Tibial nerve (tissue), 4 donors: ENCODE measurements around the gene SRGAP3. TPM values are rescaled to one million over a fixed set of nuclear protein-coding genes. Genes with fewer than 3 reads are reported as not detected.

Experiments used
- DNase-seq, 2 donors: peaks; one replicate each; pipeline ENCODE4 v3.0.0-alpha.2; 2019; ENCODE audit warnings: low spot score in 2 of 2
- H3K27ac ChIP-seq, 4 donors: fragments of 200-600 bp; sonication (generic) in 3 of 4; one replicate each; pipeline ENCODE4 v1.5.1; 2017 to 2019; ENCODE audit warnings: mild to moderate bottlenecking in 1 of 4
- H3K27me3 ChIP-seq, 2 donors: fragments of 200-600 bp; sonication (generic) in 1 of 2; one replicate each; pipeline versions ENCODE4 v1.5.1 to v1.6.0; 2017 to 2019
- H3K36me3 ChIP-seq, 3 donors: fragments of 200-600 bp; sonication (generic); one replicate each; pipeline ENCODE4 v1.5.1; 2018 to 2019
- H3K4me1 ChIP-seq, 4 donors: fragments of 200-600 bp; sonication (generic) in 3 of 4; one replicate each; pipeline ENCODE4 v1.5.1; 2017 to 2019
- H3K4me3 ChIP-seq, 4 donors: fragments of 200-600 bp; sonication (generic) in 3 of 4; one replicate each; pipeline ENCODE4 v1.5.1; 2017 to 2019; ENCODE audit warnings: mild to moderate bottlenecking in 1 of 4, moderate library complexity in 1 of 4
- H3K9me3 ChIP-seq, 4 donors: fragments of 200-600 bp; sonication (generic) in 3 of 4; one replicate each; pipeline ENCODE4 v1.5.1; 2017 to 2019
- CTCF ChIP-seq, 5 experiments: fragments of 200-600 bp in 3 of 5; fragments of 450-650 bp in 2 of 5; sonication (generic) in 3 of 5; IDR thresholded peaks; one replicate each; pipeline ENCODE4 v1.5.1; 2016 to 2019; ENCODE audit warnings: antibody characterized with exemption in 5 of 5, mild to moderate bottlenecking in 3 of 5, moderate library complexity in 2 of 5
- EP300 ChIP-seq, 2 donors: sonication (generic); formaldehyde crosslinking; IDR thresholded peaks; one replicate each; pipeline ENCODE4 v1.6.1; 2017; ENCODE audit warnings: antibody characterized with exemption in 2 of 2, mild to moderate bottlenecking in 1 of 2
- POLR2A ChIP-seq, 2 donors: fragments of 450-650 bp; IDR thresholded peaks; one replicate each; pipeline ENCODE4 v1.6.1; 2017; ENCODE audit warnings: antibody characterized with exemption in 2 of 2, mild to moderate bottlenecking in 2 of 2, moderate library complexity in 2 of 2
- WGBS, 2 donors: methylation state at CpG; one replicate each; pipeline ENCODE4 v1.1.5; 2018; 5-methylcytosine and 5-hydroxymethylcytosine counted together
- total RNA-seq, 4 donors: library from RNA; depleted of rRNA; stranded (reverse); fragments of >200 nt; gene quantifications; one replicate each; pipeline ENCODE4 v1.1.0, GENCODE V29; 2016

The SRGAP3 gene
- total RNA-seq, 4 donors from 2014 or later, result 11.7 to 18.0 (median 15.1) TPM

DNA sequence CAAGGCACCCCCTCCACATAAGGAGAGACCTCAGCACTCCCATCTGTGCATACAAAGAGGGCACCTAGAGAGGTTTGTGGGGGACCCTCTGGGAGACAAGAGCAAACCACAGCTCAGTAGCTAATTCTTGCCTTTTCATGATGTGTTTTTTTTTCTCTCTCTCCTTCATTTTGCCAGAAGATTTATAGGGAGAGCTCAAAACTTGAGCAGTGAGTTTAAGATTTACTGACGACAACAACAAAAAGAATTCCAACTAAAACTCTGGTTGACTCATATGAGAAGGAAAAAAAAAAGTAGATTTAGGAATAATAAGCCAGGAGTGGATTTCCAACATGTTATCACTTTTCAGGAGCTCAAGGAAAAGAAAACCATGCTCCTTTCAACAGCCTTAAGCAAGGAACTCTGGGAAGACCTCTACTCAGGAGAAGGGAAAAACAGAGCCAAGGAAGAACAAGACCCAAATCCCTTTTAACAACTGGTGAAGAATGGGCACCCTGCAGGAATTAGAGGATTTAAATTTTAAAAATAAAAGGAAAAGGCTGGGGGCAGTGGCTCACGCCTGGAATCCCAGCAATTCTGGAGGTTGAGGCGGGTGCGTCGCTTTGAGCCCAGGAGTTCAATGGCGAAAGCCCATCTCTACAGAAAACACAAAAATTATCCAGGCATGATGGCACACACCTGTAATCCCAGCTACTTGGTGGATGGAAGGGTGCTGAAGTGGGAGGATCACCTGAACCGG, 228.0 kb downstream of the SRGAP3 start:
- Histone ChIP-seq H3K27me3 (no peaks in the 10 kb centered on the region), H3K27ac (no peak overlapping the region), H3K4me1 (no peaks in the 10 kb centered on the region), H3K4me3 (no peak overlapping the region), H3K36me3 (peaks cover 0 to 35% (median 0%) of the 10 kb centered on the region in 3 donors), H3K9me3 (no peaks in the 10 kb centered on the region)
- 90 to 94% methylated on average over 7 of the region's 7 CpGs for WGBS, 2 donors
- no peak for TF ChIP-seq EP300 (IDR thresholded peaks at IDR 0.05)
- TF ChIP-seq POLR2A (IDR thresholded peaks at IDR 0.05), result no peak
- TF ChIP-seq CTCF (IDR thresholded peaks at IDR 0.05), result no peak
- DNase-seq, result no peak

GRCh38 chr3:9020426-9020825, 229.0 kb downstream of the SRGAP3 start:
- no peaks in the 10 kb centered on the region for H3K4me1 ChIP-seq
- H3K27me3 ChIP-seq, result no peaks in the 10 kb centered on the region
- no peak for TF ChIP-seq POLR2A (IDR thresholded peaks at IDR 0.05)
- no peak for TF ChIP-seq CTCF (IDR thresholded peaks at IDR 0.05)
- no peak for TF ChIP-seq EP300 (IDR thresholded peaks at IDR 0.05)
- no peak for DNase-seq
- WGBS, 2 donors, result 73 to 77% methylated on average over 6 of the region's 6 CpGs
- no peak overlapping the region for H3K27ac ChIP-seq
- H3K4me3 ChIP-seq, result no peak overlapping the region
- H3K9me3 ChIP-seq, result no peaks in the 10 kb centered on the region
- H3K36me3 ChIP-seq, result peaks cover 0 to 37% (median 0%) of the 10 kb centered on the region in 3 donors

- WGBS, 2 donors, result 69 to 70% methylated on average over 5 of the region's 5 CpGs
Observed at GRCh38 chr3:9019259-9019961, 230.0 kb downstream of the SRGAP3 start.

GRCh38 chr3:9015250-9015649, 234.2 kb downstream of the SRGAP3 start:
- H3K36me3 ChIP-seq, result peaks cover 0 to 35% (median 0%) of the 10 kb centered on the region in 3 donors
- H3K9me3 ChIP-seq, result no peaks in the 10 kb centered on the region
- 90 to 92% methylated on average over 7 of the region's 7 CpGs for WGBS, 2 donors
- H3K27ac ChIP-seq, result no peak overlapping the region
- TF ChIP-seq EP300 (IDR thresholded peaks at IDR 0.05), result no peak
- TF ChIP-seq POLR2A (IDR thresholded peaks at IDR 0.05), result no peak
- TF ChIP-seq CTCF (IDR thresholded peaks at IDR 0.05), result no peak
- no peak overlapping the region for H3K4me3 ChIP-seq
- no peak for DNase-seq
- no peaks in the 10 kb centered on the region for H3K4me1 ChIP-seq
- no peaks in the 10 kb centered on the region for H3K27me3 ChIP-seq

More at GRCh38 chr3:9019259-9019961, 230.0 kb downstream of the SRGAP3 start:
- DNase-seq, result no peak
- Histone ChIP-seq H3K27ac (no peak overlapping the region), H3K27me3 (no peaks in the 10 kb centered on the region), H3K9me3 (no peaks in the 10 kb centered on the region), H3K4me3 (no peak overlapping the region), H3K36me3 (peaks cover 0 to 37% (median 0%) of the 10 kb centered on the region in 3 donors), H3K4me1 (no peaks in the 10 kb centered on the region)
- no peak for TF ChIP-seq EP300 (IDR thresholded peaks at IDR 0.05)
- TF ChIP-seq POLR2A (IDR thresholded peaks at IDR 0.05), result no peak
- no peak for TF ChIP-seq CTCF (IDR thresholded peaks at IDR 0.05)
